HepG2 (cell line): Measurements from ENCODE around the gene GPR15LG. TPM values are rescaled to one million over a fixed set of nuclear protein-coding genes. Genes with fewer than 3 reads are reported as not detected.

Source experiments
- AGO1 ChIP-seq: fragments of 200-400 bp; formaldehyde crosslinking; IDR thresholded peaks from 2 replicates; pipeline ENCODE4 v1.6.1; 2017; ENCODE audit warnings: mild to moderate bottlenecking, low read depth, low read length, moderate library complexity; ENCODE audit not compliant: poor library complexity, severe bottlenecking
- ATM ChIP-seq: fragments of 450-650 bp; IDR thresholded peaks from 2 replicates; pipeline ENCODE4 v1.7.1; 2017; ENCODE audit warnings: mild to moderate bottlenecking, borderline replicate concordance
- CHD4 ChIP-seq: fragments of 200-600 bp; sonication (generic); IDR thresholded peaks from 2 replicates; pipeline ENCODE4 v1.7.0; 2017; ENCODE audit warnings: mild to moderate bottlenecking, low read length, borderline replicate concordance
- NR2F2 ChIP-seq: IDR thresholded peaks from 2 replicates; pipeline ENCODE4 v1.6.1; 2012; ENCODE audit warnings: low read depth, inconsistent platforms, borderline replicate concordance
- PHF8 ChIP-seq: sonication (generic); formaldehyde crosslinking; IDR thresholded peaks from 2 replicates; pipeline ENCODE4 v1.5.0; 2020; ENCODE audit warnings: missing genetic modification reagents
- THRA ChIP-seq: sonication (generic); formaldehyde crosslinking; IDR thresholded peaks from 2 replicates; pipeline ENCODE4 v1.4.0; 2020; ENCODE audit warnings: missing genetic modification reagents, borderline replicate concordance
- ZKSCAN5 ChIP-seq: sonication (generic); formaldehyde crosslinking; IDR thresholded peaks from 2 replicates; pipeline ENCODE4 v1.5.1; 2020; ENCODE audit warnings: mild to moderate bottlenecking, missing genetic modification reagents
- ZMYM4 ChIP-seq: sonication (generic); formaldehyde crosslinking; IDR thresholded peaks from 2 replicates; pipeline ENCODE4 v1.8.1; 2023; ENCODE audit warnings: mild to moderate bottlenecking, missing genetic modification reagents
- ZNF230 ChIP-seq: sonication (generic); formaldehyde crosslinking; IDR thresholded peaks from 2 replicates; pipeline ENCODE4 v1.4.0; 2020; ENCODE audit warnings: mild to moderate bottlenecking, missing genetic modification reagents
- ZNF234 ChIP-seq: sonication (generic); formaldehyde crosslinking; conservative IDR thresholded peaks from 2 replicates; pipeline ENCODE4 v1.5.1; 2020; ENCODE audit warnings: mild to moderate bottlenecking, missing genetic modification reagents
- ZNF766 ChIP-seq: sonication (generic); formaldehyde crosslinking; IDR thresholded peaks from 2 replicates; pipeline ENCODE4 v1.5.0; 2020; ENCODE audit warnings: missing genetic modification reagents, borderline replicate concordance
- polyA plus RNA-seq, 8 experiments: library from polyadenylated mRNA; depleted of rRNA in 3 of 8; stranded (reverse) in 7 of 8; unstranded in 1 of 8; fragments of >200 nt; fragmentation: Illumina TruSeq in 4 of 8; extraction: Trizol in 4 of 8; gene quantifications; 2 replicates each; pipeline versions ENCODE4 v1.2.1 to v1.2.3, GENCODE V29; 2011 to 2016; ENCODE audit warnings: low read depth in 4 of 8, missing spikeins in 1 of 8, mixed read lengths in 1 of 8; ENCODE audit not compliant: insufficient read depth in 1 of 8
- total RNA-seq, 5 experiments: library from RNA; depleted of rRNA; stranded (reverse); fragments of >200 nt; fragmentation: Illumina TruSeq; extraction: Trizol; gene quantifications; 2 replicates each; pipeline ENCODE4 v1.2.3, GENCODE V29; 2016; ENCODE audit warnings: low read depth in 1 of 5
- TF ChIP-seq, protein P1 (sequence below): sonication (generic); formaldehyde crosslinking; IDR thresholded peaks from 2 replicates; pipeline ENCODE4 v1.8.1; 2023; ENCODE audit warnings: missing genetic modification reagents, mild to moderate bottlenecking, borderline replicate concordance
- TF ChIP-seq, protein P2 (sequence below): sonication (generic); formaldehyde crosslinking; IDR thresholded peaks from 2 replicates; pipeline ENCODE4 v1.5.1; 2020; ENCODE audit warnings: mild to moderate bottlenecking, missing genetic modification reagents, borderline replicate concordance
- TF ChIP-seq, protein P3 (sequence below): sonication (generic); formaldehyde crosslinking; IDR thresholded peaks from 2 replicates; pipeline ENCODE4 v1.9.0; 2021; ENCODE audit warnings: missing genetic modification reagents, borderline replicate concordance
- TF ChIP-seq, protein P4 (sequence below), 2 experiments: IDR thresholded peaks; 2 replicates each; pipeline ENCODE4 v1.6.1; 2011 to 2012; ENCODE audit warnings: low read length in 2 of 2, borderline replicate concordance in 1 of 2, low read depth in 1 of 2, mild to moderate bottlenecking in 1 of 2, moderate library complexity in 1 of 2

Gene GPR15LG
- total and polyA plus RNA-seq, 2 of the 13 experiments (the other 11 are each of a cell fraction or from before 2014, with no cell fraction given): not detected

- TF ChIP-seq, protein P1, sequence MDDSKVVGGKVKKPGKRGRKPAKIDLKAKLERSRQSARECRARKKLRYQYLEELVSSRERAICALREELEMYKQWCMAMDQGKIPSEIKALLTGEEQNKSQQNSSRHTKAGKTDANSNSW: peak; percentile 70; the same call in 1 of the 2 replicates
- TF ChIP-seq, protein P2, sequence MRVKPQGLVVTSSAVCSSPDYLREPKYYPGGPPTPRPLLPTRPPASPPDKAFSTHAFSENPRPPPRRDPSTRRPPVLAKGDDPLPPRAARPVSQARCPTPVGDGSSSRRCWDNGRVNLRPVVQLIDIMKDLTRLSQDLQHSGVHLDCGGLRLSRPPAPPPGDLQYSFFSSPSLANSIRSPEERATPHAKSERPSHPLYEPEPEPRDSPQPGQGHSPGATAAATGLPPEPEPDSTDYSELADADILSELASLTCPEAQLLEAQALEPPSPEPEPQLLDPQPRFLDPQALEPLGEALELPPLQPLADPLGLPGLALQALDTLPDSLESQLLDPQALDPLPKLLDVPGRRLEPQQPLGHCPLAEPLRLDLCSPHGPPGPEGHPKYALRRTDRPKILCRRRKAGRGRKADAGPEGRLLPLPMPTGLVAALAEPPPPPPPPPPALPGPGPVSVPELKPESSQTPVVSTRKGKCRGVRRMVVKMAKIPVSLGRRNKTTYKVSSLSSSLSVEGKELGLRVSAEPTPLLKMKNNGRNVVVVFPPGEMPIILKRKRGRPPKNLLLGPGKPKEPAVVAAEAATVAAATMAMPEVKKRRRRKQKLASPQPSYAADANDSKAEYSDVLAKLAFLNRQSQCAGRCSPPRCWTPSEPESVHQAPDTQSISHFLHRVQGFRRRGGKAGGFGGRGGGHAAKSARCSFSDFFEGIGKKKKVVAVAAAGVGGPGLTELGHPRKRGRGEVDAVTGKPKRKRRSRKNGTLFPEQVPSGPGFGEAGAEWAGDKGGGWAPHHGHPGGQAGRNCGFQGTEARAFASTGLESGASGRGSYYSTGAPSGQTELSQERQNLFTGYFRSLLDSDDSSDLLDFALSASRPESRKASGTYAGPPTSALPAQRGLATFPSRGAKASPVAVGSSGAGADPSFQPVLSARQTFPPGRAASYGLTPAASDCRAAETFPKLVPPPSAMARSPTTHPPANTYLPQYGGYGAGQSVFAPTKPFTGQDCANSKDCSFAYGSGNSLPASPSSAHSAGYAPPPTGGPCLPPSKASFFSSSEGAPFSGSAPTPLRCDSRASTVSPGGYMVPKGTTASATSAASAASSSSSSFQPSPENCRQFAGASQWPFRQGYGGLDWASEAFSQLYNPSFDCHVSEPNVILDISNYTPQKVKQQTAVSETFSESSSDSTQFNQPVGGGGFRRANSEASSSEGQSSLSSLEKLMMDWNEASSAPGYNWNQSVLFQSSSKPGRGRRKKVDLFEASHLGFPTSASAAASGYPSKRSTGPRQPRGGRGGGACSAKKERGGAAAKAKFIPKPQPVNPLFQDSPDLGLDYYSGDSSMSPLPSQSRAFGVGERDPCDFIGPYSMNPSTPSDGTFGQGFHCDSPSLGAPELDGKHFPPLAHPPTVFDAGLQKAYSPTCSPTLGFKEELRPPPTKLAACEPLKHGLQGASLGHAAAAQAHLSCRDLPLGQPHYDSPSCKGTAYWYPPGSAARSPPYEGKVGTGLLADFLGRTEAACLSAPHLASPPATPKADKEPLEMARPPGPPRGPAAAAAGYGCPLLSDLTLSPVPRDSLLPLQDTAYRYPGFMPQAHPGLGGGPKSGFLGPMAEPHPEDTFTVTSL: peak; percentile 45; the same call in 1 of the 2 replicates
- TF ChIP-seq ZMYM4 (peak; percentile 98), AGO1 (no peak), ZKSCAN5 (no peak), ATM (no peak), NR2F2 (no peak), PHF8 (CRISPR knock-in tag) (peak; percentile 99), ZNF766 (CRISPR knock-in tag) (peak; percentile 55; the same call in 1 of the 2 replicates), ZNF234 (0 out of 2 replicates have a peak, but pooled peaks have one; percentile 28), ZNF230 (CRISPR knock-in tag) (0 out of 2 replicates have a peak, but pooled peaks have one; percentile 23), THRA (CRISPR knock-in tag) (peak; percentile 44), CHD4 (no peak)
- TF ChIP-seq, protein P3, sequence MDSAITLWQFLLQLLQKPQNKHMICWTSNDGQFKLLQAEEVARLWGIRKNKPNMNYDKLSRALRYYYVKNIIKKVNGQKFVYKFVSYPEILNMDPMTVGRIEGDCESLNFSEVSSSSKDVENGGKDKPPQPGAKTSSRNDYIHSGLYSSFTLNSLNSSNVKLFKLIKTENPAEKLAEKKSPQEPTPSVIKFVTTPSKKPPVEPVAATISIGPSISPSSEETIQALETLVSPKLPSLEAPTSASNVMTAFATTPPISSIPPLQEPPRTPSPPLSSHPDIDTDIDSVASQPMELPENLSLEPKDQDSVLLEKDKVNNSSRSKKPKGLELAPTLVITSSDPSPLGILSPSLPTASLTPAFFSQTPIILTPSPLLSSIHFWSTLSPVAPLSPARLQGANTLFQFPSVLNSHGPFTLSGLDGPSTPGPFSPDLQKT (CRISPR knock-in tag): no peak
- TF ChIP-seq, protein P4, sequence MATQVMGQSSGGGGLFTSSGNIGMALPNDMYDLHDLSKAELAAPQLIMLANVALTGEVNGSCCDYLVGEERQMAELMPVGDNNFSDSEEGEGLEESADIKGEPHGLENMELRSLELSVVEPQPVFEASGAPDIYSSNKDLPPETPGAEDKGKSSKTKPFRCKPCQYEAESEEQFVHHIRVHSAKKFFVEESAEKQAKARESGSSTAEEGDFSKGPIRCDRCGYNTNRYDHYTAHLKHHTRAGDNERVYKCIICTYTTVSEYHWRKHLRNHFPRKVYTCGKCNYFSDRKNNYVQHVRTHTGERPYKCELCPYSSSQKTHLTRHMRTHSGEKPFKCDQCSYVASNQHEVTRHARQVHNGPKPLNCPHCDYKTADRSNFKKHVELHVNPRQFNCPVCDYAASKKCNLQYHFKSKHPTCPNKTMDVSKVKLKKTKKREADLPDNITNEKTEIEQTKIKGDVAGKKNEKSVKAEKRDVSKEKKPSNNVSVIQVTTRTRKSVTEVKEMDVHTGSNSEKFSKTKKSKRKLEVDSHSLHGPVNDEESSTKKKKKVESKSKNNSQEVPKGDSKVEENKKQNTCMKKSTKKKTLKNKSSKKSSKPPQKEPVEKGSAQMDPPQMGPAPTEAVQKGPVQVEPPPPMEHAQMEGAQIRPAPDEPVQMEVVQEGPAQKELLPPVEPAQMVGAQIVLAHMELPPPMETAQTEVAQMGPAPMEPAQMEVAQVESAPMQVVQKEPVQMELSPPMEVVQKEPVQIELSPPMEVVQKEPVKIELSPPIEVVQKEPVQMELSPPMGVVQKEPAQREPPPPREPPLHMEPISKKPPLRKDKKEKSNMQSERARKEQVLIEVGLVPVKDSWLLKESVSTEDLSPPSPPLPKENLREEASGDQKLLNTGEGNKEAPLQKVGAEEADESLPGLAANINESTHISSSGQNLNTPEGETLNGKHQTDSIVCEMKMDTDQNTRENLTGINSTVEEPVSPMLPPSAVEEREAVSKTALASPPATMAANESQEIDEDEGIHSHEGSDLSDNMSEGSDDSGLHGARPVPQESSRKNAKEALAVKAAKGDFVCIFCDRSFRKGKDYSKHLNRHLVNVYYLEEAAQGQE (IDR thresholded peaks at IDR 0.05; ENCODE audit: borderline replicate concordance in 1 of 2, low read depth in 1 of 2, low read length in 2 of 2): peak in 1 of 2 experiments; percentile 31; a peak in 1 of 4 replicates
Observed at GRCh38 chr10:84139126-84140035, 34.2 kb upstream of the GPR15LG start, which contains the start of gene GHITM (continued).
